Adrenal gland (tissue), 5 donors: ENCODE results near the gene DLEU7.

Source experiments
- POLR2A ChIP-seq, 2 donors: fragments of 450-650 bp; IDR thresholded peaks; one replicate each; pipeline ENCODE4 v1.6.1; 2017; ENCODE audit warnings: antibody characterized with exemption in 2 of 2, mild to moderate bottlenecking in 2 of 2, moderate library complexity in 1 of 2
- TF ChIP-seq, protein P1 (sequence below), 6 experiments: fragments of 450-650 bp in 4 of 6; fragments of 200-600 bp in 2 of 6; sonication (generic) in 1 of 6; IDR thresholded peaks; 1 replicate in 5 of 6; 2 replicates in 1 of 6; pipeline versions ENCODE4 v1.5.1 to v1.8.0; 2016 to 2021; ENCODE audit warnings: antibody characterized with exemption in 6 of 6, mild to moderate bottlenecking in 2 of 6, moderate library complexity in 1 of 6
- donor health status: DM: no; HTN: no; CAD: no.

- TF ChIP-seq, protein P1, sequence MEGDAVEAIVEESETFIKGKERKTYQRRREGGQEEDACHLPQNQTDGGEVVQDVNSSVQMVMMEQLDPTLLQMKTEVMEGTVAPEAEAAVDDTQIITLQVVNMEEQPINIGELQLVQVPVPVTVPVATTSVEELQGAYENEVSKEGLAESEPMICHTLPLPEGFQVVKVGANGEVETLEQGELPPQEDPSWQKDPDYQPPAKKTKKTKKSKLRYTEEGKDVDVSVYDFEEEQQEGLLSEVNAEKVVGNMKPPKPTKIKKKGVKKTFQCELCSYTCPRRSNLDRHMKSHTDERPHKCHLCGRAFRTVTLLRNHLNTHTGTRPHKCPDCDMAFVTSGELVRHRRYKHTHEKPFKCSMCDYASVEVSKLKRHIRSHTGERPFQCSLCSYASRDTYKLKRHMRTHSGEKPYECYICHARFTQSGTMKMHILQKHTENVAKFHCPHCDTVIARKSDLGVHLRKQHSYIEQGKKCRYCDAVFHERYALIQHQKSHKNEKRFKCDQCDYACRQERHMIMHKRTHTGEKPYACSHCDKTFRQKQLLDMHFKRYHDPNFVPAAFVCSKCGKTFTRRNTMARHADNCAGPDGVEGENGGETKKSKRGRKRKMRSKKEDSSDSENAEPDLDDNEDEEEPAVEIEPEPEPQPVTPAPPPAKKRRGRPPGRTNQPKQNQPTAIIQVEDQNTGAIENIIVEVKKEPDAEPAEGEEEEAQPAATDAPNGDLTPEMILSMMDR (IDR thresholded peaks at IDR 0.05), result no peak
- no peak for TF ChIP-seq POLR2A (IDR thresholded peaks at IDR 0.05)
Measured at GRCh38 chr13:50884265-50884664, 40.8 kb upstream of the DLEU7 start.
